Esophagus muscularis mucosa (tissue), 4 donors: ENCODE data around the gene KCTD11. TPM values are rescaled to one million over a fixed set of nuclear protein-coding genes. Genes with fewer than 3 reads are reported as not detected.

Source experiments
- DNase-seq: peaks from one replicate; pipeline ENCODE4 v3.0.0-alpha.2; 2017; ENCODE audit errors: extremely low spot score
- H3K27ac ChIP-seq, 4 donors: fragments of 200-600 bp; sonication (generic); replicated peaks in 1 of 4; 1 replicate in 3 of 4; 2 replicates in 1 of 4; pipeline ENCODE4 v1.5.1; 2016 to 2019; ENCODE audit warnings: mild to moderate bottlenecking in 1 of 4
- H3K27me3 ChIP-seq, 4 donors: fragments of 200-600 bp; sonication (generic); one replicate each; pipeline versions ENCODE4 v1.5.1 to v1.6.0; 2016 to 2019
- H3K36me3 ChIP-seq, 4 donors: fragments of 200-600 bp; sonication (generic); one replicate each; pipeline ENCODE4 v1.5.1; 2016 to 2019
- H3K4me1 ChIP-seq, 4 donors: fragments of 200-600 bp; sonication (generic); one replicate each; pipeline ENCODE4 v1.5.1; 2016 to 2019
- H3K4me3 ChIP-seq, 4 donors: fragments of 200-600 bp; sonication (generic); 1 replicate in 2 of 4; 2 replicates in 2 of 4; pipeline ENCODE4 v1.5.1; 2016 to 2019; ENCODE audit warnings: mild to moderate bottlenecking in 4 of 4, moderate library complexity in 1 of 4
- H3K9me3 ChIP-seq, 4 donors: fragments of 200-600 bp; sonication (generic); 1 replicate in 3 of 4; 2 replicates in 1 of 4; pipeline ENCODE4 v1.5.1; 2016 to 2019
- EP300 ChIP-seq: sonication (generic); formaldehyde crosslinking; IDR thresholded peaks from one replicate; pipeline ENCODE4 v1.6.1; 2017; ENCODE audit warnings: antibody characterized with exemption
- POLR2A ChIP-seq: fragments of 450-650 bp; IDR thresholded peaks from one replicate; pipeline ENCODE4 v1.6.1; 2017; ENCODE audit warnings: antibody characterized with exemption, moderate library complexity, mild to moderate bottlenecking, low read depth
- POLR2AphosphoS5 ChIP-seq, 2 donors: sonication (generic); formaldehyde crosslinking; IDR thresholded peaks; one replicate each; pipeline ENCODE4 v1.6.1; 2017; ENCODE audit warnings: antibody characterized with exemption in 2 of 2
- WGBS: methylation state at CpG from one replicate; pipeline ENCODE4 v1.1.5; 2018; 5-methylcytosine and 5-hydroxymethylcytosine counted together
- intact Hi-C: fragments of 100-400 bp; cut with DNase I; formaldehyde crosslinking; loops from one replicate; pipeline ENCODE4 v1.15.1; 2023
- total RNA-seq, 4 donors: library from RNA; depleted of rRNA; stranded (reverse); fragments of >200 nt; gene quantifications; one replicate each; pipeline versions ENCODE4 v1.1.0 to v1.2.1, GENCODE V29; 2016
- TF ChIP-seq, protein P1 (sequence below), 3 experiments: fragments of 200-600 bp in 2 of 3; fragments of 450-650 bp in 1 of 3; sonication (generic) in 2 of 3; IDR thresholded peaks; one replicate each; pipeline ENCODE4 v1.5.1; 2017 to 2019; ENCODE audit warnings: antibody characterized with exemption in 3 of 3, mild to moderate bottlenecking in 2 of 3, moderate library complexity in 1 of 3

Gene KCTD11
- total RNA-seq, 4 donors from 2014 or later: 9.1 to 18.2 (median 13.3) TPM

- no peak overlapping the region for H3K27ac ChIP-seq
- no peak overlapping the region for H3K4me3 ChIP-seq
- no peaks in the 10 kb centered on the region for H3K27me3 ChIP-seq
- TF ChIP-seq POLR2AphosphoS5 (IDR thresholded peaks at IDR 0.05) (peak in 1 of 2 donors; percentile 20), POLR2A (no peak)
- TF ChIP-seq, protein P1, sequence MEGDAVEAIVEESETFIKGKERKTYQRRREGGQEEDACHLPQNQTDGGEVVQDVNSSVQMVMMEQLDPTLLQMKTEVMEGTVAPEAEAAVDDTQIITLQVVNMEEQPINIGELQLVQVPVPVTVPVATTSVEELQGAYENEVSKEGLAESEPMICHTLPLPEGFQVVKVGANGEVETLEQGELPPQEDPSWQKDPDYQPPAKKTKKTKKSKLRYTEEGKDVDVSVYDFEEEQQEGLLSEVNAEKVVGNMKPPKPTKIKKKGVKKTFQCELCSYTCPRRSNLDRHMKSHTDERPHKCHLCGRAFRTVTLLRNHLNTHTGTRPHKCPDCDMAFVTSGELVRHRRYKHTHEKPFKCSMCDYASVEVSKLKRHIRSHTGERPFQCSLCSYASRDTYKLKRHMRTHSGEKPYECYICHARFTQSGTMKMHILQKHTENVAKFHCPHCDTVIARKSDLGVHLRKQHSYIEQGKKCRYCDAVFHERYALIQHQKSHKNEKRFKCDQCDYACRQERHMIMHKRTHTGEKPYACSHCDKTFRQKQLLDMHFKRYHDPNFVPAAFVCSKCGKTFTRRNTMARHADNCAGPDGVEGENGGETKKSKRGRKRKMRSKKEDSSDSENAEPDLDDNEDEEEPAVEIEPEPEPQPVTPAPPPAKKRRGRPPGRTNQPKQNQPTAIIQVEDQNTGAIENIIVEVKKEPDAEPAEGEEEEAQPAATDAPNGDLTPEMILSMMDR (IDR thresholded peaks at IDR 0.05): peak; percentile 72 to 89 (median 77)
- WGBS: 73% methylated on average over 17 of the region's 39 CpGs
- no peak for DNase-seq
- intact Hi-C loops: no loop called here
- peaks cover 36 to 88% (median 78%) of the 10 kb centered on the region in 4 donors for H3K36me3 ChIP-seq
- H3K4me1 ChIP-seq: peaks cover 10 to 26% (median 14%) of the 10 kb centered on the region in 4 donors
- H3K9me3 ChIP-seq: no peaks in the 10 kb centered on the region
These were observed 28.1 kb upstream of the KCTD11 start for GRCh38 chr17:7323731-7324437.

DNA sequence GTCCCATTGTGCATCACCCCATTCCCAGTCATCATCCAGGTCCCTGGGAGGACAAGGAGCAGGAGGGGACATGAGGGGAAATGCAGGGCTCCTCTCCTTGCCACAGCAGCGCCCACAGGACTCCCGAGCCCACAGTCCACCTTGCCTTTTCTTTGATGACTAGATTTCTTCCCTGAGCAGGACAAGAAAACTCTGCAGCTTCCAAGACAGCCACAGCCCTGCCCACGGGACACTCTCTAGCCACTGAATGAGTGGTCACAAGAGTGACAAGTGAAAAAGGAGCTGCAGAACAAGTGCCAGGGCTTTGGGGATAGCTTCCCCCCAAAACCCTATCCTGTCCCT, 27.6 kb upstream of the KCTD11 start:
- H3K36me3 ChIP-seq: peaks cover 34 to 83% (median 73%) of the 10 kb centered on the region in 4 donors
- TF ChIP-seq POLR2A (no peak), POLR2AphosphoS5 (IDR thresholded peaks at IDR 0.05) (no peak), EP300 (no peak)
- TF ChIP-seq, protein P1 (IDR thresholded peaks at IDR 0.05): no peak
- no peak for DNase-seq
- no peaks in the 10 kb centered on the region for H3K9me3 ChIP-seq
- H3K4me3 ChIP-seq: no peak overlapping the region
- peaks cover 10 to 26% (median 15%) of the 10 kb centered on the region in 4 donors for H3K4me1 ChIP-seq
- H3K27me3 ChIP-seq: no peaks in the 10 kb centered on the region
- 90% methylated on average over 2 of the region's 3 CpGs for WGBS
- no peak overlapping the region for H3K27ac ChIP-seq
- intact Hi-C loops: no loop called here

DNA sequence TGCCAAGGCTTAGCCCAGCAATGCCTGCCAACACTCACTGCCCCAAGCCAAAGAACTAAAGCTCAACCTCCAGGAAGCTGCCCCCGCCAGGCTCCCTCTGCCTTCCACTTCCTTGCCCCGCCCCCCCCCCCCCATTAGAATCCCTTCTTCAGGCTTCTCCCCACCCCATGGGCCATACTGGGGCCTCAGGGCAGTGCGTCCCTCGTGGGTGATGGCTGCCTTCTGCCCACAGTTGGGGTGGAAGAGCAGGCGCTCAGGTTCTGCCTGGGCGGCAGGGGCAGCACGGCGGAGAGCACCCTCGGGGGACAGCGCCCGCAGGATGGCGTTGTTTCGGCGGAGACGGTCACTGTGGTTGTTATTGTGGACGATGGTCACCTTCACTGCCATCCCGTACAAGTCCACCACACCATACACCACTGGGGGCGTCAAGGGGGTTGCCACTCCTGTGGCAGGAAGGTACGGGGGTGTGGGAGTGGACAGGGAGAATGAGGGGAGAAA, 26.9 kb upstream of the KCTD11 start:
- no peaks in the 10 kb centered on the region for H3K9me3 ChIP-seq
- peaks cover 34 to 76% (median 70%) of the 10 kb centered on the region in 4 donors for H3K36me3 ChIP-seq
- no peak overlapping the region for H3K27ac ChIP-seq
- peaks cover 11 to 26% (median 17%) of the 10 kb centered on the region in 4 donors for H3K4me1 ChIP-seq
- no peak for DNase-seq
- TF ChIP-seq, protein P1 (IDR thresholded peaks at IDR 0.05): no peak
- TF ChIP-seq POLR2AphosphoS5 (IDR thresholded peaks at IDR 0.05) (no peak), POLR2A (no peak), EP300 (no peak)
- intact Hi-C loops: no loop called here
- WGBS: 90% methylated on average over 17 of the region's 19 CpGs
- H3K4me3 ChIP-seq: no peak overlapping the region
- H3K27me3 ChIP-seq: no peaks in the 10 kb centered on the region

GRCh38 chr17:7326186-7326585, 25.8 kb upstream of the KCTD11 start:
- Histone ChIP-seq H3K36me3 (peaks cover 25 to 65% (median 59%) of the 10 kb centered on the region in 4 donors), H3K27me3 (no peaks in the 10 kb centered on the region), H3K4me1 (peaks cover 16 to 34% (median 25%) of the 10 kb centered on the region in 4 donors), H3K9me3 (no peaks in the 10 kb centered on the region), H3K4me3 (no peak overlapping the region), H3K27ac (no peak overlapping the region)
- DNase-seq: no peak
- WGBS: 100% methylated on average over 2 of the region's 11 CpGs
- TF ChIP-seq POLR2A: no peak
- TF ChIP-seq, protein P1 (IDR thresholded peaks at IDR 0.05): no peak
- no peak for TF ChIP-seq EP300
- TF ChIP-seq POLR2AphosphoS5 (IDR thresholded peaks at IDR 0.05): no peak
- intact Hi-C loops: no loop called here
